CD4-positive, alpha-beta T cell treated with Interleukin-21 for 1 hour (primary cell): ENCODE data around the gene COL1A2.

Experiments used
- DNase-seq: peaks from one replicate; pipeline ENCODE4 v3.0.0-alpha.2; 2020

The COL1A2 gene

DNA sequence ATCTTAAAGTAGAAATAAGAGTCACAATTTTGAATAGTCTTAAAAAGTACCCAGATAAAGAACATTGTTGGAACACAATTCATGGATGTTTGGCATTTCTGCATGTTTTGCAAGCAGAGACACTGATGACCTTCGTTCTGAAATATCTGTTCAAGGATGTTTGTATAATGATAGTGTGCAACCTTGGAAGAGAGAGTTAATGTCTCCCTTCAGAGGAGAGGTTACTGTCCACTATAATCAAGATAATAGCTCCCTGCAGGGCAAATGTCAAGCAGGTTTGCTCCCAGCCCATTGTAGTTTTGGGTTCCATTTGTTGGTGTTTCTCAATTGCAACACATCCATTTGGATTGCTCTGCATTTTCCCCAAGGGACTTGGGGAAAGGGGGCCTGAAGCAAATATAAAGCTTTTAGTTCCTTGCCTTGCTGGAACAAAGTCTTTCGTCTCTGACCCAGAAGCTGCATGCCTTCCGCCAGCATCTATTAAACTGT lies 45.2 kb downstream of the COL1A2 start:
- DNase-seq = no peak

DNA sequence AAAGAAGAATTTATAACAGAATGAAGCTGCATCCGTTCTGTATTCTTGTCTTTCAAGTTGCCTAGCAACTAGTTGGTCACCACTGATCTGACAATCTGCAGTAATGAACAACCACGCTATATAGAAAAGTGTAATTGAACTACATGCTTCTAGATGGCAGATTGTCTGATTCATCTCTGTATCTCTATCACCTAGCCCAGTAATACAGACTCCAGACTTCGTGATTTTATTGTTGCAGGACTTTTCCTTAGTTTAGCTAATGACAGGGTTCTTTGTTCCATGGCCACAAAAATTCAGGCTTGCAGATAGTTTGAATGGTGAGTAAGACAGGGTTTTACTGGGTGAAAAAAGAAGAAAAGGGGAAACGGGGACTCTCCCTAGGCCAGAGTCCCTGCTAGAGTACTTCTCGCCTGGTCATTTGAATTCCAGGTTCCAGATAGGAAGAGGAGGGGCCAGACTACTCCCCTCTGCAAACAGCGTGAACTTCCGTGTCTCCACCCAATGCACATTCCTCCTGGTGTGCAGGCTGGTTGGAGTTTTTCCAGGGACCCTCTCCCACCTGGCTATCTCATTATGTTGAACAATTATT lies 45.9 kb downstream of the COL1A2 start:
- no peak for DNase-seq

DNA sequence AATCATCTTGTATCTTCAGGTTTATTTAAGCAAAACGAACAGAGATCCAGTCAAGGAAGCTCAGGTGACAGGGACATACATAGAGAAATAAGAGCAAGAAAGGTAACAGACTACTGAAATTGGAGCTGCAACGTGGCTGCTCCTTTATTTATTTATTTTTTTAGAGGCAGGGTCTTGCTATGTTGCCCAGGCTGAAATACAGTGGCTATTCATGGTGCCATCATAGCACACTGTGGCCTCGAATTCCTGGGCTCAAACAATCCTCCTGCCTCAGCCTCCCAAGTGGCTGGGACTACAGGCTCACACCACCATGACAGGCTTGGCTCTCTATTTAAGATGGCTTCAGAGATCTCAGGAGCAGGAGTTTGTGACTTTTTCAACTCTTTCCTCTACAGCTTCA lies 46.4 kb downstream of the COL1A2 start:
- no peak for DNase-seq

DNA sequence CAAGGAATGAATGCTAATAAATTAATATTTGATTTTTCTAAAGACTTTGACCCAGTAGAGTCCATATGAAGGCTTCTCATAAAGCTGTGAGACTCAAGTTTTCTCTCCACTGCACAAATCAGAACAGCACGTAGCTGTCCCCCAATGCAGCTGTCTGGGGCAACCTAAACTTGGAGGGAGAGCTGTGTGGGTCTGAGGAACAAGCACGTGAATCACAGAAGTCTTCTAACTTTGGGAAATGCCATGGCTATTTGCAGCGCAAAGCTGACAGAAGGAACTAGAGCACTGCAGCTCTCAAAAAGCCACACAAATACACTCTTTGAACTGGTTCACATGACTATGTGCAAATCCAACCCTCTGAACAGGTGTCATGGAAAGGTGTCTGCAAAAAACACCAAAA lies 47.9 kb downstream of the COL1A2 start:
- no peak for DNase-seq

DNA sequence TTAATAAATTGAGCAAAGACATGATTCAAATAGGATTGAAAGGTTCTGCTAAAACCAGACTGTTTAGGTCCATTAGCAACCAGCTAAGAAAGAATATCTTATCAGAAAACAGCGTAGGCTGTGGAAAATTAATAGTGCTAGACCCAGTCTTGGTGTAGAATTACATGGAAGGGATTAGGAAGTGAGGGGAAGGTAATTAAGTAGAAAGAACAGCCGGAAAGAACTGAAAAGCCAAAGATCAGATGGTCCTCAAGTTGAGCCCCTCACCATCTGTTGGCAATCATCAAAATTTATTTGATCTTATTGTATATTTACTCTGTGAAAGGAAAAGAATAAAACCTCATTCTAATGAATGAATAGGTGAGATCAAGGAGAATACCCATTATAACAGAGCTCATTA lies 50.1 kb downstream of the COL1A2 start:
- no peak for DNase-seq

DNA sequence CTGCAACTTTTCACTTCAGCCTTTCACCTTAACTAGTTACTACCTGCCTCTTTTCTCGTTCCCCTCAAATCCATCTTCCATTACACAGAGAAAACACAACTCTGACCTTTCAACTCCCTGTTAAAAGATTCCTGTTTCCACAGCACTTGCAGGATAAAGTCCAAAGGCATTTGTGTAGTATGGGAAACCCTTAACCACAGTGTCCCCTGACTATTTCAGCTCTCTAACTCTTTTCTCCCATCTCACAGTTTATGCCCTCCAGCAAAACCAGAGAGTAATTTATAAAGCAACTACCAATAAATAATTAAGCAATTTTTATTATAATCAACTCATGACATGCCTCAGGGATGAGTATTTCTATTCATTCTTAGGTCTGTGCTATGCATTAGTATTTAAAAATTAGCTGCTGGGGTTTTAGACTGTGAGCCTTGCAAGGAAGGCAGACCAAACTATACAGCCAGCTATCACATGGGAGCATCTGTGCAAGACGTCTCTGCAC lies 51.0 kb downstream of the COL1A2 start:
- no peak for DNase-seq

DNA sequence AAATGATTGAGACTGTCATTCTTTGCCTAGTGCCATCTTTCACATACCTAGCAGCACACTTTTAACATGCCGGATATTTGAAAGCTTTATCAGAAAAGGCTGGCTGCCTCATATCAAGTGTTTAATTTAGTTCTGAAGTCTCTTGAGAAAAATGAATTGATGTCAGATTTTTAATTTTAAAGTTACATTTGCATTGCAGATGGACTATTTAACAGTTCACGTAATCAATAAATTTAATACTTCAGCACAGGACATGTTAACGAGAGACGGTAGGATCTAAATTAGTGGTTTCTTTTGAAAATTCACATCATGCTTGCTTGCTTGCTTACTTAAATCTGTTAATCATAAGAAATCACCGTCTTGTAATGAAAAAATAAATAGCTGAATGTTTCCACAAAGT lies 51.6 kb downstream of the COL1A2 start:
- no peak for DNase-seq

DNA sequence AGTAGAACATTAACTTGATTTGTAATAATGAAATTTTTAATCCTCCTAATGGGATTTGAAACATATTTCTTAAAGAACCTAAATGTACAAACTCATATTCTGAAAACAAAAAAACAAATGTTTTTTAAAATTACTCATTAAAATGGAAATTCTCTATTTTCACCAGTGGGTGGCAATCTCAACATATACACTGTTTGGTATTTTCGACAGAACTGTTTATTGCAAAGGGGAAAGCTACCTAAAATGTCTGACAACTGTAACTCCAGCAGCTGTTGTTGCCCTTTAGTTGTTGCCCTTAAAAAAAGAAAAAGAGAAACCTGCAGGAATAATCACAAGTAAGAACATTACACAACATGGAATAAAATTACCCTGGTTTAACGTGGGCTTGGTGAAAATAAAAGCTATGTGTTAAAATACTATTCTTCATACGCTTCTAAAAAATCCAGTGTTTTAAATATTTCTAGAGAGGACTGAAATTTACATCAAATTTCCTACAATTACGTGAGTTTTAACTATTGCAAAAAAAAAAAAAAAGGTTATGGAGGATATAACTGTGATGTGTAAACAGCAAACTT lies 54.5 kb downstream of the COL1A2 start:
- DNase-seq = peak; percentile 35

DNA sequence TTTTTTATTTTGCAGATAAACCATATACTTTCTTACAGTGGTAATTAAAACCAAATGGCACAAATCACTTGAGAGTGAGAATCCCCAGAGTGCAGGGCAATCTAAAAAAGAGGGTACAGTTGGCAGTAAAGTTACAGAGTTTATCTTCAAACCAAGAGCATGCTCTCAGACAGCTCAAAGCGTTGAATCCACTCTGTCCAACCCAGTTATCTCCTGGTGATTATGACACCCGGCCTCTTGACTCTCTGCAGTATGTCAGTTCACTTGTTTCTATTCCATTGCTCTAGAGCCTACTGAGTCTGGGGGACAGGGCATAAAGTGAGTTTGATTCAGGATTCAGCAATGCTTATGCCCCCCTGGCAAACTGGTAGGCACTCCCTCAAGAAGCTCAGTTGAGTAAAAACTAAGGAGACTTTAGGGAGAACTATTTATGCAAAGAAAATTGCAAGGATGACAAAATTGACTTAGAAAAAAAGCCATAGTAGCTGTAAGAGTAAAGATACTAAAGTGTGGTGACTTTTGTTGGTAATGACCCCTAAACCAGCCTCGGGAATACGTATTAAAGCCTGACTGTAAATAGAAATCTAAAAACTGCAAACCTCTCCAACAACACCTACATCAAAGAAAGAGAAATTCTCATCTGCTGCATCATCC lies 55.5 kb downstream of the COL1A2 start:
- no peak for DNase-seq

DNA sequence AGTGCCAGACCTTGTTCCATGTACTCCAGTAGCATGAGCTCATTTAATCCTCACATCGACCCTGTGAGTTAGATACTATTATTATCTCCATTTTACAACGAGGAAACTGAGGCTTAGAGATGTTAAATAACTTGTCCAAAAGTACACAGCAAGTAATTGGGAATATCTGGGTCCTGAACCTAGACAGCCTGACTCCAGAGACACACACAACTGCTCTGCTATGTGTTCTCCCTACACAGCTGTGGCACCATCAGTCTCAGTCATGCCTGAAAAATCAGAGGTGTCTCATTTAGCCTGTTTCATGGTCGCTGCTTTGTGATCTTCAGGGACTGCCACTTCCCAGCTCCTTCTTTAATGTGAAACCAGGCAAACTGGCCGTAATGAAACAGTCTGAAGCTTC lies 56.5 kb downstream of the COL1A2 start:
- no peak for DNase-seq

DNA sequence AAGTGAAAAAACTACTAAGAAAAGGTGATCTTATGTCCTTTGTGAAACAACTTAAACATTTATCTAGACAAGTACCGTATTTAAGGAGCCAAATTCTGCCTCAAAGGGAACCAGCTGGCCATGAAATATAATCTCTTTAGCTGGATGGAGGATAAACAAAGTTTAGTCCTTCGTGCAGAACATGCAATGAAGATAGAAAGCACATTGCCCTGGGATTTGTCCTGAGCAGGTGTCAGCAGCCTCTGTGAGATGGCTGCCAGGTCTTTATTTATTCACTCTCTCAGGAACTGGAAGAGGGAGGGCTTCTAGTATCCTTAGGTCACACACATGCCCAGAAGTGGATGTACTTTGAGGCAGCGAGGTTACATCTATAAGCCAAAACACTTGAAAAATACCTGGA lies 57.5 kb downstream of the COL1A2 start:
- no peak for DNase-seq

DNA sequence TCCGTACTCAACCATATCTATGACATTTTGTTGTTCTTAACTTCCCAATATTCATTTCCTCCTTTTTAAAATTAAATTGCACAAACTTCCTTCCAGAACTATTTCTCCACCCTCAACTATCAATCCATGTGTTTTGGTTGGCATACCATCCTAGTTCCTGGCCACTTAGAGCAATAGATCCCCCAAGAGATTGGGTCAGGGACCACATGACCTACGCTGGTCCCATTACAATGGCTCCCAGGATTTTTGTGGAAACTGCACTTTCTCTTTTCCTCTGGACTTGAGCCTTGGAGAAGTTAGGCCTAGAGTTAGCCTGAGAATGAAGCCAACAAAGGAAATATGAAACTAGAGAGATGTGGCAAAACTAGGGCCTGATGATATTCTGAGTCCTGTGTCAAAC lies 59.2 kb downstream of the COL1A2 start:
- DNase-seq = no peak

DNA sequence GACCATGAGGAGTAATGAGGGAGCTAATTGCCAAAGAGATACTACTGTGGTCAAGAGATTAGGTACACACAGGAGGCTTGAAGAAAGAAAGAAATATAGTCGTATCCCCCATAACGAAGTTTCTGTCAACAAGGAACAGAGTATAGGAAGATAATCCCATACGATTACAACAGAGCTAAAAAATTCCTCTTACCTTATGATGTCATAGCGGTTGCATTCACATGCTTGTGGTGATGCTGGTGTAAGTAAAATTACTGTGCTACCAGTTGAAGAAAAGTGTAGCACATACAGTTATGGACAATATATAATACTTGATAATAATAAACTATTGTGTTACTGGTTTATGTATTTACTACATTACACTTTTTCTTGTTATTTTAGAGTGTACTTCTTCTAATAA lies 63.3 kb downstream of the COL1A2 start:
- no peak for DNase-seq

DNA sequence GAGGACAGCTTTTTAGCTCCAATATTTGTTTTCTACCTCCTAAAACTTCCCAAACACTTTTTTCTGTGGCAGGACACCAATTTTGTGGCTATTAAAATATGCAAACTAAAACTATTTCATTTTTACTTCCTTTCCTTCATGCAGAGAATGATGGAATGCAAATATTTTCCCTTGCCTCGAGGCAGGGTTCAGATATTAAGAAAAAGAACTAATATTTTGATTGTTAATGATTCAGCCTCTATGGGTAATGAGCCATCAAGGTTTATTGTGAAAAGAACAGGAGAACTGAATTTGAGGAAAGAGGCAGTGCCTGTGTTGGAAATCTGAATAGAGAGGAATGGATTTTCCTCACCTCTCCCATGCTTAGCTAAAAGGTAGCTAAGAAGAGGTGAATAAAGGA lies 71.8 kb downstream of the COL1A2 start:
- DNase-seq = no peak

DNA sequence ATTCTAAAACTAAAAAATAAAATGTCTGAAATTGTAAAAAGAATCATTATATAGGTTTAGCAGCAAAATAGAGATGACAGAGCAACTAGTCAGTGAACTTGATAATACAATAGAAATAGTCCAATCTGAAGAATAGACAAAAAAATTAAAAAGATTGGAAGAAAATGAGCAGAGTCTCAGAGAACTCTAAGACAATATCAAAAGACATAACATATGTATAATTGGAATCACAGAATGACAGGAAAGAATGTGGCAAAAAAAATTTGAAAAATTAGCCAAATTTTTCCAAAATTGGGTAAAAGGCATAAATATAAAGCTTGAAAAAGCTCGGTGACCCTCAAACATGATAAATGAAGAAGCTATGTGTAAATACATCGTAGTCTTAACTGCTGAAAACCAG lies 76.9 kb downstream of the COL1A2 start:
- no peak for DNase-seq

DNA sequence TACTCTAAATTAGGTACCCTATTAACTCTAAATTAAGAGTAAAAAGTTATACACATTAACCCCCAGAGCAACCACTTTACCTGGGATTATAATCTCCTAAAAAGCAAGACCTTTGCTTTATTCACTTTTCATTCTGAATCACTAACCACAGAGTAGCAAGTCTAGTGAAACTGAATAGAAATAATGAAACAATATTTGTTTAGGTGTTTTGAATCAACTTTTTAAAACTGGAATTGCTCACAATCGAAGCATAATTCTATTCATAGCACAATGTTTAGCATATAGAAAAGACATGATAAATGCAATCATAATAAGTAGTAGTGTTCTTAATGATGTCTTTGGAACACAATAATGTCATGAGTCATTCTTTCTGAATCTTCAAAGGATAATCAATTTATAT lies 77.9 kb downstream of the COL1A2 start:
- DNase-seq = no peak

DNA sequence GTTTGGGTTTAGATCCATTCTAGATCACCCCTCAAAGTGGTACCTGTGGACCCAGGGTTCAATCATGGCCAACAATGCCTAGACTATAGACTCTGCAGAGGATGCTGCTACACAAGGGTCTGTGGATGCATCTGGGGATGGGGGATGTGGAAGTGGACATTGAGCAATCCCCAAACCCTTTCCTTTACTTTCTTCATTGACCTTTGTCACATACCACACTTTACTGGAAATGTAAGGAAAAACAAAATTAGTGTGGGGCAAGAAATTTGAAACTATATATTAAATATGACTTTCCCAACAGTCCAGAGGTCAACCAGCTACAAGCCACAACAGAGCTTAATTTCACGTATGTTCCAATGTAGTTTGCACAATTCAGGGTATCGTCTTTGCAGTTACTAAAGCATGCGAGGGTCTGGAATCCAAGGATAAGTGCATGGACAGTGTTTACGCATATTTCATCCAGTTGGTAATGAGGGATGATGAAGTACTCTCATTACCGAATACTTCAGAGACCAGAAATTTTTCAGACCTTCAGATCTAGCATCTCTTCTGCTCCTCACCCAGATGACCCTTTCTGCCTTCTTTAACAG lies 81.7 kb downstream of the COL1A2 start:
- DNase-seq = no peak

DNA sequence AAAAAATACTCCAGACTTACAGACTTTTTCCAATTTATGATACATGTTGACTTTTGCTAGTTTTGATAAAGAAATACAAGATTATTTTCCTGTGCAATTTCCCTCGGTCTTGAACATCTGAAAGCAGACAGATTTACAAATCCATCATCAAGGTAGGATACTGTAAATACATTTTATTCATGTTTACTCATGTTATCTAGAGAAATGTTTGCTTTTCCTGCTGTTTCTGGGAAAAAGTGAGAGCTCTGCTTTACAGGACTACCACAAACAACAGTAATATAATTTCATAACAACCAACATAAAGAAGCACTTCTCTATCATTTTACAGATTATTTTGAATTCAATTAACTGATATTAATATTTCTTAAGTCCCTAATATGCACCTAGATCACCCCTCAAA lies 83.2 kb downstream of the COL1A2 start:
- no peak for DNase-seq

DNA sequence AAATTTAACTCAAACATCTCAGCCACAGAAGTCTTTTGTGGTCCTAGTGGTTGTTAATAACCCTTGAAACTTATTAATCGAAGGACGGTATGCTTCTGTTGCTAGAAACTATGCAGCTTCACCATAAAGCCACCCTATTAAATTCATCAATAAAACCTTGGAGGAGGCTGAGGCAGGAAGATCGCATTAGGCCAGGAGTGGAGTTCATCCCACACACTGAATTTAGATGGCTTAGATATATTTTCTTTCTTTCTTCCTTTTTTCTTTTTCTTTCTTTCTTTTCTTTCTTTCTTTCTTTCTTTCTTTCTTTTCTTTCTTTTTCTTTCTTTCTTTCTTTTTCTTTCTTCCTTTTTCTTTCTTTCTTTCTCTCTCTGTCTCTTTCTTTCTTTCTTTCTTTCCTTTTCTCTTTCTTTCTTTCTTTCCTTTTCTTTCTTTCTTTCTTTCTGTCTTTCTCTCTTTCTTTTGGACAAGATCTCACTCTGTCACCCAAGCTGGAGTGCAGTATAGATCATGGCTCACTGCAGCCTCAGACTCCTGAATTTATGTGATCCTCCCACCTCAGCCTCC lies 84.0 kb downstream of the COL1A2 start:
- DNase-seq = no peak
